Stimulated activated memory B cell treated with anti-CD40 and anti-IgM and Interleukin-4, amounts not matched to agents 10 μg/mL and 1 μg/mL and 100 μg/mL, for 72 hours (primary cell): ENCODE data around the gene NECTIN2.
"Not testable (repeated sequence)": the region's sequence is repeated elsewhere in the genome, so short reads cannot be mapped to it uniquely, and the experiment has no call there.

Source experiments
- ATAC-seq: fragments of 150-1000 bp; cut with Tn5 transposase; 2 replicates; pipeline ENCODE4 v1.10.0; 2021
- H3K27ac Mint-ChIP-seq: one replicate; pipeline ENCODE4 v1.8.0; 2022; ENCODE audit warnings: mild to moderate bottlenecking, mixed read lengths
- H3K27me3 Mint-ChIP-seq: one replicate; pipeline ENCODE4 v1.8.0; 2022; ENCODE audit warnings: mixed read lengths
- H3K36me3 Mint-ChIP-seq: one replicate; pipeline ENCODE4 v1.8.0; 2022; ENCODE audit warnings: mixed read lengths
- H3K4me1 Mint-ChIP-seq: one replicate; pipeline ENCODE4 v1.8.0; 2022; ENCODE audit warnings: mixed read lengths
- H3K4me3 Mint-ChIP-seq: one replicate; pipeline ENCODE4 v1.8.0; 2022; ENCODE audit warnings: mild to moderate bottlenecking, moderate library complexity, mixed read lengths
- H3K9me3 Mint-ChIP-seq: one replicate; pipeline ENCODE4 v1.8.0; 2022; ENCODE audit warnings: mixed read lengths

The NECTIN2 gene

DNA sequence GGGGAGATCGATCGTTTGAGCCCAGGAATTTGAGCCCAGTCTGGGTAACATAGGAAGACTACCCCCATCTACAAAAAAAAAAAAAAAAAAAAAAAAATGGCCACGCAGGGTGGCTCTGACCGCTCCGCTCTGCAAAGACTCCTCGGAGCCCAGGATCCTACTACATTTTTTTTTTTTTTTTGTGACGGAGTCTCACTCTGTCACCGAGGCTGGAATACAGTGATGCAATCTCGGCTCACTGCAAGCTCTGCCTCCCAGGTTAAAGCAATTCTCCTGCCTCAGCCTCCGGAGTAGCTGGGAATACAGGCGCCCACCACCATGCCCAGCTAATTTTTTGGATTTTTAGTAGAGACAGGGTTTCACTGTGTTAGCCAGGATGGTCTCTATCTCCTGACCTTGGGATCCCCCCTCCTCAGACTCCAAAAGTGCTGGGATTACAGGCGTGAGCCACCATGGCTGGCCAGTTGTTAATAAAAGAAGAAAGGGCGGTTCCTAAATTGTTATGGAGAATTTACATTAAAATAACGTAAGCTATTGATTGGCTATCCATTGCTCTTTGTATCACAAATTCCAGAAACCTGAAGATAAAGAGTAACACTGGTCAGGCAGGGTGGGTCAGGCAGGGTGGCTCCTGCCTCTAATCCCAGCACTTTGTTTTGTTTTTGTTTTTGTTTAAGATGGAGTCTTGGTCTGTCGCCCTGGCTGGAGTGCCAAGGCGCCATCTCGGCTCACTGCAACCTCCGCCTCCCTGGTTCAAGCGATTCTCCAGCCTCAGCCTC lies 36.7 kb downstream of the NECTIN2 start:
- H3K4me1 Mint-ChIP-seq, ATAC-seq, H3K4me3 Mint-ChIP-seq, H3K27ac Mint-ChIP-seq, H3K9me3 Mint-ChIP-seq, H3K36me3 Mint-ChIP-seq: not testable (repeated sequence)
- H3K27me3 Mint-ChIP-seq: peaks cover 39% of the 10 kb centered on the region

DNA sequence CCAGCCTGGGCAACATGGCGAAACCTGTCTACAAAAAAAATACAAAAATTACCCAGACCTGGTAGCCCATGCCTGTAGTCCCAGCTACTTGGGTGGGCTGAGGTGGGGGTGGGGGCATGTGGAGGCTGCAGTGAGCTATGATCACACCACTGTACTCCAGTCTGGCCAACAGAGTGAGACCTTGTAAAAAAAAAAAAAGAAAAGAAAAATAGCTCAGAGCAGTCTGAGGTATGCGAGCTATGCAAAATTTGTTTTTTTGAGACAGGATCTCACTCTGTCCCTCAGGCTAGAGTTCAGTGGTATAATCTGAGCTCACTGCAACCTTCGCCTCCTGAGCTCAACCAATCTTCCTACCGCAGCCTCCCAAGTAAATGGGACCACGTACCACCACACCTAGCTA lies 37.8 kb downstream of the NECTIN2 start:
- H3K9me3 Mint-ChIP-seq: no peaks in the 10 kb centered on the region

GRCh38 chr19:44884566-44884965 lies 38.5 kb downstream of the NECTIN2 start:
- H3K36me3 Mint-ChIP-seq: no peaks in the 10 kb centered on the region
- H3K9me3 Mint-ChIP-seq: peaks cover 3% of the 10 kb centered on the region
- no peak overlapping the region for H3K4me3 Mint-ChIP-seq
- ATAC-seq: no peak
- no peaks in the 10 kb centered on the region for H3K4me1 Mint-ChIP-seq
- H3K27me3 Mint-ChIP-seq: peaks cover 21% of the 10 kb centered on the region
- H3K27ac Mint-ChIP-seq: no peak overlapping the region

More for the DNA sequence above, 37.8 kb downstream of the NECTIN2 start:
- H3K27me3 Mint-ChIP-seq: peaks cover 27% of the 10 kb centered on the region
- no peak overlapping the region for H3K4me3 Mint-ChIP-seq
- H3K27ac Mint-ChIP-seq: no peak overlapping the region
- H3K36me3 Mint-ChIP-seq: no peaks in the 10 kb centered on the region
- no peaks in the 10 kb centered on the region for H3K4me1 Mint-ChIP-seq
- ATAC-seq: no peak

DNA sequence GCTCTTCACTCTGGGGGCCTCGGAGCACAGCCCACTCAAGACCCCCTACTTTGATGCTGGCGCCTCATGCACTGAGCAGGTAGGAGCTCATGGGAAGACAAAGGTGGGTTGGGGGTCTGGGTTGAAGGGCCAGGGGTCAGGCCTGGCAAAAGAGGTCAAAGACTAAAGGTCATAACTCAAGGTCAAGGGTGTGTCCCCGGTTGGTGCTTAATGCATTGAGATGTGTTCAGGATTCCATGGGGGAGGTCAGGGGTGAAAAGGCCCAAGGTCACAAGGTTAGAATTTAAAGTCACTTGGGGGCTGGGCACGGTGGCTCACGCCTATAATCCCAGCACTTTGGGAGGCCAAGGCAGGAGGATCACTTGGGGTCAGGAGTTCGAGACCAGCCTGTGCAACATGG lies 40.0 kb downstream of the NECTIN2 start:
- H3K4me1 Mint-ChIP-seq: no peaks in the 10 kb centered on the region
- peaks cover 3% of the 10 kb centered on the region for H3K9me3 Mint-ChIP-seq
- H3K27ac Mint-ChIP-seq: no peak overlapping the region
- ATAC-seq: no peak
- H3K4me3 Mint-ChIP-seq: no peak overlapping the region
- H3K27me3 Mint-ChIP-seq: peaks cover 13% of the 10 kb centered on the region
- no peaks in the 10 kb centered on the region for H3K36me3 Mint-ChIP-seq

DNA sequence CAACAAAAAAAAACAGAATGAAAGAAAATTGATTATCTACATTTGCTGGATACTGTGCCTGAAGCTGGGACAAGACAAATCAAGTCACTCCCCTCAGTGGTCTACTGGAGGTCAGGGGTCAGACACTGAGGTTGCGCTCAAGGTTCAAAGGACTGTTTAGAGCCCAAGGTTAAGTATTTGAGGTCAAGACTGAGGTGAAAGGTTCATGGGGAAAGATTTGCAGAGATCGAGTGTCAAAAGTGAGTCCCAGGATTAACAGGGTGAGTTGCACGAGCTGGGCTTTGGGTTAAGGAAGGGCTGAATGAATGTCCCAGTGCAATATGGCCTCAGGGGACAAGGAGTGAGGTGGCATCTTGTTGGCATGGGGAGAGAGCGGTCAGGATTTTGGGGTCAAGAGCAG lies 41.6 kb downstream of the NECTIN2 start:
- Mint-ChIP-seq H3K9me3 (peaks cover 3% of the 10 kb centered on the region), H3K27ac (no peak overlapping the region), H3K36me3 (peaks cover 2% of the 10 kb centered on the region), H3K4me3 (no peak overlapping the region), H3K27me3 (no peaks in the 10 kb centered on the region), H3K4me1 (peaks cover 12% of the 10 kb centered on the region)
- ATAC-seq: no peak

DNA sequence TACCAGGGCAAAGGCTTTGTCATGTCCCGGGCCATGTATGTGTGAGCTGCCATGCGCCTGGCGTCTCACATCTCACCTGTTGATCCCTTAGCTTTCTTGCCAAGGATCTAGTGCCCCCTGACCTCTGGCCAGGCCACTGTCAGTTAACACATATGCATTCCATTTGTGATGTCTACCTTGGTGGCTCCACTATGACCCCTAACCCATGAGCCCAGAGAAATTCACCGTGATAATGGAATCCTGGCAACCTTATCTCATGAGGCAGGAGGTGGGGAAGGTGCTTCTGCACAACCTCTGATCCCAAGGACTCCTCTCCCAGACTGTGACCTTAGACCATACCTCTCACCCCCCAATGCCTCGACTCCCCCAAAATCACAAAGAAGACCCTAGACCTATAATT lies 42.2 kb downstream of the NECTIN2 start:
- ATAC-seq, H3K36me3 Mint-ChIP-seq: not testable (repeated sequence)

DNA sequence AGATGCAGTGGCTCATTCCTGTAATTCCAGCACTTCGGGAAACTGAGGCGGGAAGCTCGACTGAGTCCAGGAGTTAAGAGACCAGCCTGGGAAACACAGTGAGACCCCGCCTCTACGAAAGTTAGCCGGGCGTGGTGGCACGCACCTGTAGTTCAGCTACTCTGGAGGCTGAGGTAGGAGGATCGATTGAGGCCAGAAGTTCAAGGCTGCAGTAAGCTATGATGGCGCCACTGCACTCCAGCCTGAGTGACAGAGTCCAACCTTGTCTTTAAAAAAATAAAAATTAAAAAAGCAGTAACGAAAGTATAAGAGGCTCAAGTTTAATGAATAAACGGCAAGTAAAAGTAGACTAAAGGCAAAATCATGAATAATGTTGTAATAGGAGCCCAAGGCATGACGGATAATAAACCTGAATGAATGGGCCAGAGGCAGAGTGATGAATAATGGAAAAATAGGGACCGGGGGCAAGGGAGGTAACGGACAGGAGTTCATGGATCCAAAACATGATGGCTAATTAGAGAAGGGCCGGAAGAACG lies 43.8 kb downstream of the NECTIN2 start:
- Mint-ChIP-seq H3K9me3 (peaks cover 3% of the 10 kb centered on the region), H3K27ac (peak overlapping the region; percentile 76), H3K4me1 (peaks cover 23% of the 10 kb centered on the region), H3K27me3 (no peaks in the 10 kb centered on the region), H3K36me3 (peaks cover 24% of the 10 kb centered on the region), H3K4me3 (peak overlapping the region; percentile 79)
- ATAC-seq: no peak

More for the DNA sequence above, 42.2 kb downstream of the NECTIN2 start:
- H3K27ac Mint-ChIP-seq, H3K27me3 Mint-ChIP-seq, H3K4me3 Mint-ChIP-seq, H3K9me3 Mint-ChIP-seq: not testable (repeated sequence)
- peaks cover 18% of the 10 kb centered on the region for H3K4me1 Mint-ChIP-seq

DNA sequence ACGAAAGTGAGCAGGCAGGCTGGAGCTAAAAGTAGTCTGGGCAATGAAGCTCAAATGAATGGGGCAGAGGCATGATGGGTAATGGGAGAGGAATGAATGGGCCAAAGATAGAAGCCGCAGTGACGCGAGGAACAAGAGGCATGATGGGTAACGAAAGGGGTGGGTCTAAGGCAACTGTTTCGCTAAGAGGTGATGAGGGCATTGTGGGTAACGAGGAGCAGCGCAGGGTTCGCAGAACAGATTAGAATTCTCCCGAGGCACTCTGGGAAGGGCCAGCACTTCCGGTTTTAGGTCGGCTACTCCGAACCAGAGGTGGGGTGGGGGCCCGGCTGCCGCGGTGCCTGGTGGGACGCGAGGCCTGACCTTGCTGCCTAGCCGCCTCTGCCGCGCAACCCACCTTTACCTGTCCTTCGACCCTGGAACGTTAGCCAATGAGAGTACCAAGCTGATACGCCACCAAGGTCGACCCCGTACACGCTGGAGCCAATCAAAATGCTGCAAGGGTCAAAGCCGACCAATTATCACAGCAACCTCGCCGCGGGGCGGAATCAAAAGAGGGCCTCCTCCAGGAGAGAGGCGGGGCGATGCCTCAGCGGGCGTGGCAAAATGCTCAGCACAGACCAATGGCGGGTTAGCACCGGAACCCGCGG lies 44.4 kb downstream of the NECTIN2 start:
- Mint-ChIP-seq H3K4me1 (peaks cover 27% of the 10 kb centered on the region), H3K4me3 (peak overlapping the region; percentile 79), H3K27me3 (no peaks in the 10 kb centered on the region), H3K27ac (peak overlapping the region; percentile 76), H3K9me3 (peaks cover 3% of the 10 kb centered on the region), H3K36me3 (peaks cover 29% of the 10 kb centered on the region)
- ATAC-seq: peak; percentile 94

- Mint-ChIP-seq H3K27me3 (no peaks in the 10 kb centered on the region), H3K9me3 (peaks cover 3% of the 10 kb centered on the region), H3K4me3 (peak within 1 kb of the TSS; percentile 86), H3K4me1 (peaks cover 33% of the 10 kb centered on the region), H3K27ac (peak within 1 kb of the TSS; percentile 76), H3K36me3 (peaks cover 36% of the 10 kb centered on the region)
- no peak for ATAC-seq
These were observed 45.2 kb downstream of the NECTIN2 start, which contains the start of gene TOMM40 for GRCh38 chr19:44891016-44891882. TOMM40 (plus strand) TSS chr19:44891254; CDS start chr19:44891416, 162 bp downstream.

GRCh38 chr19:44892932-44893331 lies 46.8 kb downstream of the NECTIN2 start:
- peaks cover 41% of the 10 kb centered on the region for H3K36me3 Mint-ChIP-seq
- H3K4me3 Mint-ChIP-seq: peak overlapping the region; percentile 86
- H3K4me1 Mint-ChIP-seq: peaks cover 33% of the 10 kb centered on the region
- peaks cover 3% of the 10 kb centered on the region for H3K9me3 Mint-ChIP-seq
- no peaks in the 10 kb centered on the region for H3K27me3 Mint-ChIP-seq
- ATAC-seq: no peak
- peak overlapping the region; percentile 76 for H3K27ac Mint-ChIP-seq

DNA sequence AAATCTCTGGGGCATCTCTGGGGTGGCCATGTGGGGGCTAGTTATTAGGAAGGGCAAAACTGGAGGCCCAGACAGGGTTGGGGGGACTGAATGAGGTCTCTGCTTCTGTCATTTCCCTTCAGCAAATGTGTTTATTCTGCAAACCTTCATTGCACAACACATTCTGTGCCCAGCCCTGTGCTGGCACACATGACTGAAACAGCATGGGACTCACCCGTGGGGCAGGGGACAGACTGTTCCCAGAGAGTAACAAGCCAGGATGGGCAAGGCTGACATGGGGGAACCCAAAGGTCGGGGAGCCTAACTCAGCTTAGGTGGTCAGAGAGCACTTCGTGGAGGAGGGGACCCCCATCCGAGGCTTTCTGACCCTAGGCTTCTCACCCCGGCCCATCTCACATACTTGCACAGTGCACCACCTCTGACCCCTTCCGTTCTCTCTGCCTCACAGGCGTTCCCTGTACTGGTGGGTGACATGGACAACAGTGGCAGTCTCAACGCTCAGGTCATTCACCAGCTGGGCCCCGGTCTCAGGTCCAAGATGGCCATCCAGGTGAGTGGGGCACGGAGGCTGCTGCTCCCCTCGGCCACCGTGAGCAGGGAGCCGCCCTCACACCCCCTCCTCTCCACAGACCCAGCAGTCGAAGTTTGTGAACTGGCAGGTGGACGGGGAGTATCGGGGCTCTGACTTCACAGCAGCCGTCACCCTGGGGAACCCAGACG lies 47.4 kb downstream of the NECTIN2 start:
- ATAC-seq: no peak
- Mint-ChIP-seq H3K36me3 (peaks cover 46% of the 10 kb centered on the region), H3K27me3 (no peaks in the 10 kb centered on the region), H3K27ac (no peak overlapping the region), H3K4me3 (no peak overlapping the region), H3K9me3 (peaks cover 3% of the 10 kb centered on the region), H3K4me1 (peaks cover 33% of the 10 kb centered on the region)

DNA sequence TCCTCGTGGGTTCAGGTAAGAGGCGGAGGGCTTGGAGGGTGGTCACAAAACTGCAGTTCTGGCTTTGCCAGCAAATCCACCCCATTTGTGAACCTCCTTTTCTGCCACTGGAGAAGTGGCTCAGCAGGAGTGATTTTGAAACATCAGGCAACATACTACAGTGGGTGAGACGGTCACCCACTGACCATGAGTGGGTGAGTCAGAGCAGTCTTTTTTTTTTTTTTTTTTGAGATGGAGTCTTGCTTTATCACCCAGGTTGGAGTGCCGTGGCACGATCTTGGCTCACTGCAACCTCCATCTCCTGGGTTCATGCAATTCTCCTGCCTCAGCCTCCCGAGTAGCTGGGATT lies 47.9 kb downstream of the NECTIN2 start:
- no peak for ATAC-seq
- Mint-ChIP-seq H3K27me3 (no peaks in the 10 kb centered on the region), H3K36me3 (peaks cover 46% of the 10 kb centered on the region), H3K4me3 (no peak overlapping the region), H3K4me1 (peaks cover 33% of the 10 kb centered on the region), H3K9me3 (peaks cover 2% of the 10 kb centered on the region), H3K27ac (no peak overlapping the region)

DNA sequence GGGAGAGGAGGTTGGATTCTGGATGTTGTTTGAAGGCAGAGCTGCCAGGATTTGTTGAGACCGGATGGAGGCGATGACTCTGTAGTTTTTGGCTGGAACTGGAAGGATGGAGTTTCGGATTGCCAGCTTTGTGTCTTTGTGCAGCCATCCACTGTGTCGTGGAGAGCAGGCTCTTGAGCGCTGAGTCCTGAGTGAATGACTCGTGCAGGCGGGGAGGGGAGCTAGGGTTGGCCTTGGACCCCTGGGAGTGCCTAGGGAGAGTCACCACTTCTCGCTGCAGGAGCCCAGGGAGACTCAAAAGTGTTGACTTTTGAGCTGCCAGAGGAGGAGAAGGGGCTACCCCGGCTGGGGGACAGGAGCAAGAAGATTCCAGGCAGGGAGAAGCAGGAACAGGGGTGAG lies 48.8 kb downstream of the NECTIN2 start:
- Mint-ChIP-seq H3K27ac (no peak overlapping the region), H3K4me1 (peaks cover 33% of the 10 kb centered on the region), H3K4me3 (no peak overlapping the region), H3K27me3 (no peaks in the 10 kb centered on the region), H3K36me3 (peaks cover 49% of the 10 kb centered on the region), H3K9me3 (no peaks in the 10 kb centered on the region)
- no peak for ATAC-seq

DNA sequence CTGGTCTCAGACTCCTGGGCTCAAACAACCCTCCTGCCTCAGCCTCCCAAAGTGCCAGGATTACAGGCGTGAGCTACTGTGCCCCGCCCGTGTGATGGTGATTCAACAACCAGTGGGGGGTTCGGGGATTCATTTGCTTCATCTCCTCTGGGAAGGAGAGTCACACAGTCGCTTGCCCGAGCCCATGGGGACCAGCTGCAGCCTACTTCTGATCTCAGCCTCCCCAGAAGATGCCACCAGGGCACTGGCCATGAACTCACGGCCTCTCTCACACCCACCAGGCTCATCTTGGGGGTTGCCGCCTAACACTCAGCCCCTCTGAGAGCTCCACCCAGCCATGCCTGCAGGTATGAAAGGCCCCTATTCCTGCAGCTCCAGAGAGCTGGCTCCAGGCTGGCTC lies 51.7 kb downstream of the NECTIN2 start:
- H3K4me3 Mint-ChIP-seq: no peak overlapping the region
- no peak for ATAC-seq
- no peaks in the 10 kb centered on the region for H3K9me3 Mint-ChIP-seq
- no peaks in the 10 kb centered on the region for H3K27me3 Mint-ChIP-seq
- no peak overlapping the region for H3K27ac Mint-ChIP-seq
- peaks cover 68% of the 10 kb centered on the region for H3K36me3 Mint-ChIP-seq
- H3K4me1 Mint-ChIP-seq: peaks cover 20% of the 10 kb centered on the region
